ENCODE data around the gene CBY1. TPM values are rescaled to one million over a fixed set of nuclear protein-coding genes. Genes with fewer than 3 reads are reported as not detected.

Gene CBY1
- total and polyA plus RNA-seq, 4 experiments from 2014 or later: 3.8 to 35.2 (median 20.4) TPM

- Histone ChIP-seq H3K36me3 (ENCODE audit: insufficient read depth, low read length) (peaks cover 10% of the 10 kb centered on the region), H3K9me3 (ENCODE audit: control insufficient read depth in 1 of 2, low read length in 2 of 2) (no peaks in the 10 kb centered on the region), H3K4me3 (ENCODE audit: low read length in 2 of 2) (no peak overlapping the region), H3K4me1 (ENCODE audit: insufficient read depth, low read length) (no peaks in the 10 kb centered on the region), H3K27me3 (ENCODE audit: insufficient read depth, low read length) (no peaks in the 10 kb centered on the region), H3K27ac (ENCODE audit: low read depth, low read length) (no peak overlapping the region)
- Mint-ChIP-seq H3K27ac (peak overlapping the region in 3 of 7 donors; percentile 14 to 56 (median 46)), H3K4me1 (no peaks in the 10 kb centered on the region), H3K36me3 (peaks cover 15 to 18% of the 10 kb centered on the region in 2 donors), H3K9me3 (no peaks in the 10 kb centered on the region), H3K27me3 (peaks cover 0 to 1% of the 10 kb centered on the region in 2 donors), H3K4me3 (no peak overlapping the region)
- DNase-seq: no peak
- intact Hi-C loops (cut with micrococcal nuclease): no loop called here
- ChIA-PET POLR2A (ENCODE audit: partially characterized antibody) (no interaction called here), CTCF (ENCODE audit: partially characterized antibody) (no interaction called here)
Observed at GRCh38 chr22:38675833-38676232, 19.4 kb downstream of the CBY1 start.

- peak within 1 kb of the TSS; percentile 97 to 100 (median 99) for H3K4me3 Mint-ChIP-seq
Observed at GRCh38 chr22:38681582-38682335, 25.3 kb downstream of the CBY1 start, which contains the start of gene TOMM22. Gene TOMM22, plus strand, starts transcription at chr22:38681957. Its CDS starts 22 bp downstream, at chr22:38681979.

GRCh38 chr22:38684895-38685294, 28.5 kb downstream of the CBY1 start:
- Mint-ChIP-seq H3K27me3 (no peaks in the 10 kb centered on the region), H3K4me3 (peak overlapping the region in 1 of 8 donors; percentile 6)
- CTCF ChIA-PET (ENCODE audit: partially characterized antibody): interaction anchor here (0.7 kb wide), 1 partner anchor 22 kb away, joined by 4 read pairs; no protein-coding TSS in a partner anchor

More at GRCh38 chr22:38681582-38682335, 25.3 kb downstream of the CBY1 start, which contains the start of gene TOMM22:
- ChIA-PET POLR2A (ENCODE audit: partially characterized antibody) (interaction anchor here (0.6 to 5.7 kb wide), 19 partner anchors 8 to 1073 kb away, joined by 3 to 84 read pairs (median 4); partner anchors contain the start of genes CBY1, FAM227A, GGA1 and GTPBP1), CTCF (ENCODE audit: partially characterized antibody) (interaction anchor here (0.7 to 2.4 kb wide), 23 partner anchors 8 to 630 kb away, joined by 3 to 49 read pairs (median 4); partner anchors contain the start of genes CBY1, GTPBP1, JOSD1 and PLA2G6)
- H3K4me1 ChIP-seq (ENCODE audit: insufficient read depth, low read length): peaks cover 15% of the 10 kb centered on the region
- peak within 1 kb of the TSS; percentile 92 to 99 (median 99) for H3K27ac Mint-ChIP-seq
- intact Hi-C loops (cut with micrococcal nuclease): loop anchor here (1.0 to 2.0 kb wide), 4 partner anchors 20 to 409 kb away; partner anchors contain the start of genes CBY1, DNAL4, FAM227A and TMEM184B
- peaks cover 8 to 29% (median 17%) of the 10 kb centered on the region in 4 donors for H3K4me1 Mint-ChIP-seq
- H3K9me3 ChIP-seq (ENCODE audit: control insufficient read depth in 1 of 2, low read length in 2 of 2): no peaks in the 10 kb centered on the region
- peaks cover 18 to 39% of the 10 kb centered on the region in 2 donors for H3K36me3 Mint-ChIP-seq
- peaks cover 0 to 1% of the 10 kb centered on the region in 2 donors for H3K27me3 Mint-ChIP-seq
- H3K4me3 ChIP-seq (ENCODE audit: low read length in 2 of 2): peak within 1 kb of the TSS; percentile 79 to 83
- peak; percentile 80 to 86 (median 82) for DNase-seq
- no peaks in the 10 kb centered on the region for H3K27me3 ChIP-seq (ENCODE audit: insufficient read depth, low read length)
- H3K9me3 Mint-ChIP-seq: peaks cover 0 to 3% (median 0%) of the 10 kb centered on the region in 8 donors
- H3K27ac ChIP-seq (ENCODE audit: low read depth, low read length): peak within 1 kb of the TSS; percentile 92
- peaks cover 34% of the 10 kb centered on the region for H3K36me3 ChIP-seq (ENCODE audit: insufficient read depth, low read length)

GRCh38 chr22:38685761-38686160, 29.3 kb downstream of the CBY1 start:
- no peak for DNase-seq
- Mint-ChIP-seq H3K4me1 (peaks cover 8 to 29% (median 17%) of the 10 kb centered on the region in 4 donors), H3K9me3 (peaks cover 0 to 3% (median 0%) of the 10 kb centered on the region in 8 donors), H3K36me3 (peaks cover 34 to 63% of the 10 kb centered on the region in 2 donors), H3K27me3 (no peaks in the 10 kb centered on the region), H3K27ac (peak overlapping the region in 2 of 7 donors; percentile 37 to 48), H3K4me3 (peak overlapping the region in 1 of 8 donors; percentile 46)
- no peaks in the 10 kb centered on the region for H3K9me3 ChIP-seq (ENCODE audit: control insufficient read depth in 1 of 2, low read length in 2 of 2)
- intact Hi-C loops (cut with micrococcal nuclease): no loop called here
- ChIA-PET CTCF (ENCODE audit: partially characterized antibody) (no interaction called here), POLR2A (ENCODE audit: partially characterized antibody) (interaction anchor here (0.6 to 5.7 kb wide), 2 partner anchors 10 to 12 kb away, joined by 3 to 84 read pairs; no protein-coding TSS in a partner anchor)
- no peak overlapping the region for H3K27ac ChIP-seq (ENCODE audit: low read depth, low read length)
- peaks cover 59% of the 10 kb centered on the region for H3K36me3 ChIP-seq (ENCODE audit: insufficient read depth, low read length)
- peaks cover 15% of the 10 kb centered on the region for H3K4me1 ChIP-seq (ENCODE audit: insufficient read depth, low read length)
- H3K27me3 ChIP-seq (ENCODE audit: insufficient read depth, low read length): no peaks in the 10 kb centered on the region
- no peak overlapping the region for H3K4me3 ChIP-seq (ENCODE audit: low read length in 2 of 2)

More at GRCh38 chr22:38684895-38685294, 28.5 kb downstream of the CBY1 start:
- peaks cover 8 to 29% (median 17%) of the 10 kb centered on the region in 4 donors for H3K4me1 Mint-ChIP-seq
- peaks cover 0 to 3% (median 0%) of the 10 kb centered on the region in 8 donors for H3K9me3 Mint-ChIP-seq
- peaks cover 15% of the 10 kb centered on the region for H3K4me1 ChIP-seq (ENCODE audit: insufficient read depth, low read length)
- H3K9me3 ChIP-seq (ENCODE audit: control insufficient read depth in 1 of 2, low read length in 2 of 2): no peaks in the 10 kb centered on the region
- H3K27ac ChIP-seq (ENCODE audit: low read depth, low read length): no peak overlapping the region
- intact Hi-C loops (cut with micrococcal nuclease): no loop called here
- H3K27ac Mint-ChIP-seq: peak overlapping the region in 2 of 7 donors; percentile 25 to 51
- no peaks in the 10 kb centered on the region for H3K27me3 ChIP-seq (ENCODE audit: insufficient read depth, low read length)
- H3K36me3 Mint-ChIP-seq: peaks cover 34 to 61% of the 10 kb centered on the region in 2 donors
- POLR2A ChIA-PET (ENCODE audit: partially characterized antibody): interaction anchor here (5.7 kb wide), 1 partner anchor 11 kb away, joined by 84 read pairs; no protein-coding TSS in a partner anchor
- H3K36me3 ChIP-seq (ENCODE audit: insufficient read depth, low read length): peaks cover 56% of the 10 kb centered on the region
- DNase-seq: no peak
- H3K4me3 ChIP-seq (ENCODE audit: low read length in 2 of 2): no peak overlapping the region

- H3K4me3 ChIP-seq (ENCODE audit: low read length in 2 of 2): no peak overlapping the region
- ChIA-PET CTCF (ENCODE audit: partially characterized antibody) (interaction anchor here (1.1 kb wide), 1 partner anchor 8 kb away, joined by 3 read pairs; no protein-coding TSS in a partner anchor), POLR2A (ENCODE audit: partially characterized antibody) (interaction anchor here (2.6 kb wide), 1 partner anchor 9 kb away, joined by 8 read pairs; no protein-coding TSS in a partner anchor)
- no peak overlapping the region for H3K27ac ChIP-seq (ENCODE audit: low read depth, low read length)
- peak overlapping the region in 1 of 7 donors; percentile 22 for H3K27ac Mint-ChIP-seq
- no peaks in the 10 kb centered on the region for H3K27me3 Mint-ChIP-seq
- no peak for DNase-seq
- H3K36me3 Mint-ChIP-seq: peaks cover 24 to 55% of the 10 kb centered on the region in 2 donors
- no peaks in the 10 kb centered on the region for H3K4me1 ChIP-seq (ENCODE audit: insufficient read depth, low read length)
- H3K36me3 ChIP-seq (ENCODE audit: insufficient read depth, low read length): peaks cover 44% of the 10 kb centered on the region
- no peak overlapping the region for H3K4me3 Mint-ChIP-seq
- H3K4me1 Mint-ChIP-seq: peaks cover 11 to 26% (median 18%) of the 10 kb centered on the region in 4 donors
- H3K27me3 ChIP-seq (ENCODE audit: insufficient read depth, low read length): no peaks in the 10 kb centered on the region
- no peaks in the 10 kb centered on the region for H3K9me3 Mint-ChIP-seq
- no peaks in the 10 kb centered on the region for H3K9me3 ChIP-seq (ENCODE audit: control insufficient read depth in 1 of 2, low read length in 2 of 2)
- intact Hi-C loops (cut with micrococcal nuclease): no loop called here
Observed at GRCh38 chr22:38689651-38690050, 33.2 kb downstream of the CBY1 start.

- H3K27ac ChIP-seq (ENCODE audit: low read depth, low read length): no peak overlapping the region
- H3K9me3 ChIP-seq (ENCODE audit: control insufficient read depth in 1 of 2, low read length in 2 of 2): no peaks in the 10 kb centered on the region
- ChIA-PET CTCF (ENCODE audit: partially characterized antibody) (no interaction called here), POLR2A (ENCODE audit: partially characterized antibody) (interaction anchor here (1.3 to 8.5 kb wide), 4 partner anchors 11 to 60 kb away, joined by 3 to 84 read pairs (median 8); partner anchors contain the start of genes GTPBP1 and TOMM22)
- Mint-ChIP-seq H3K4me1 (peaks cover 44 to 66% (median 53%) of the 10 kb centered on the region in 4 donors), H3K36me3 (peaks cover 13 to 40% of the 10 kb centered on the region in 2 donors), H3K27me3 (no peaks in the 10 kb centered on the region), H3K9me3 (no peaks in the 10 kb centered on the region), H3K27ac (peak overlapping the region in 1 of 7 donors; percentile 36), H3K4me3 (no peak overlapping the region)
- peaks cover 7% of the 10 kb centered on the region for H3K36me3 ChIP-seq (ENCODE audit: insufficient read depth, low read length)
- no peak for DNase-seq
- intact Hi-C loops (cut with micrococcal nuclease): no loop called here
- H3K4me1 ChIP-seq (ENCODE audit: insufficient read depth, low read length): peaks cover 33% of the 10 kb centered on the region
- H3K27me3 ChIP-seq (ENCODE audit: insufficient read depth, low read length): no peaks in the 10 kb centered on the region
- H3K4me3 ChIP-seq (ENCODE audit: low read length in 2 of 2): no peak overlapping the region
Observed at GRCh38 chr22:38694049-38694448, 37.6 kb downstream of the CBY1 start.
